GM21576 (cell line): Measurements from ENCODE around the gene ABCF1.
A peak's percentile ranks its signal among the peaks of the same experiment; 100 is the strongest.

ENCODE experiments used
- ATAC-seq: cut with Tn5 transposase; IDR thresholded peaks from one replicate; pipeline ENCODE4 v1.9.1; 2021; ENCODE audit warnings: mild to moderate bottlenecking, moderate library complexity; ENCODE audit not compliant: unreplicated experiment

ABCF1 gene

GRCh38 chr6:30618270-30618797, 47.1 kb downstream of the ABCF1 start:
- no peak for ATAC-seq

DNA sequence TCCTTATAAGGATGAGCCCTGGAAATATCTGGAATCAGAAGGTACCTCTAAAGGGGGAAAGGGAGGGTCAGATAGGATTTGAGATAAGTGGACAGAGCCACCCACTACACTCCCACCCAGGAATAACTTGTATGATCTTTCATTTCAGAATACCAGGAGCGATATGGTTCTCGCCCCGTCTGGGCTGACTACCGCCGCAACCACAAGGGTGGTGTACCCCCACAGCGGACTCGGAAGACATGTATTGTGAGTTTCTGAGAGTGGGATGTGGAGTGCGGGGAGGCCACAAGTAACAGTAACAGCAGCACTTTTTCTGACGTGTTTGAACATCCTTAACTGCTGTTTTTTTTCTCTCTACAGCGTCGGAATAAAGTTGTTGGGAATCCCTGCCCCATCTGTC, 48.3 kb downstream of the ABCF1 start:
- ATAC-seq: no peak

DNA sequence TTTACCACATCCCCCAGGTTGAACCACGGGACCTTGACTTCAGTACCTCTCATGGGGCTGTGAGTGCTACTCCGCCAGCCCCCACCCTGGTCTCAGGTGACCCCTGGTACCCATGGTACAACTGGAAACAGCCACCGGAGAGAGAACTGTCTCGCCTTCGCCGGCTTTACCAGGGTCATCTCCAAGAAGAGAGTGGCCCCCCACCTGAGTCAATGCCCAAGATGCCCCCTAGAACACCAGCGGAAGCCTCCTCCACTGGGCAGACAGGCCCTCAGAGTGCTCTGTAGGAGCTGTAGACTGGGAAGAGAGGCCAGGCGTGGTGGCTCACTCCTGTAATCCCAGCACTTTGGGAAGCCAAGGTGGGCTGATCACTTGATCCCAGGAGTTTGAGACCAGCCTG, 54.3 kb downstream of the ABCF1 start:
- no peak for ATAC-seq

DNA sequence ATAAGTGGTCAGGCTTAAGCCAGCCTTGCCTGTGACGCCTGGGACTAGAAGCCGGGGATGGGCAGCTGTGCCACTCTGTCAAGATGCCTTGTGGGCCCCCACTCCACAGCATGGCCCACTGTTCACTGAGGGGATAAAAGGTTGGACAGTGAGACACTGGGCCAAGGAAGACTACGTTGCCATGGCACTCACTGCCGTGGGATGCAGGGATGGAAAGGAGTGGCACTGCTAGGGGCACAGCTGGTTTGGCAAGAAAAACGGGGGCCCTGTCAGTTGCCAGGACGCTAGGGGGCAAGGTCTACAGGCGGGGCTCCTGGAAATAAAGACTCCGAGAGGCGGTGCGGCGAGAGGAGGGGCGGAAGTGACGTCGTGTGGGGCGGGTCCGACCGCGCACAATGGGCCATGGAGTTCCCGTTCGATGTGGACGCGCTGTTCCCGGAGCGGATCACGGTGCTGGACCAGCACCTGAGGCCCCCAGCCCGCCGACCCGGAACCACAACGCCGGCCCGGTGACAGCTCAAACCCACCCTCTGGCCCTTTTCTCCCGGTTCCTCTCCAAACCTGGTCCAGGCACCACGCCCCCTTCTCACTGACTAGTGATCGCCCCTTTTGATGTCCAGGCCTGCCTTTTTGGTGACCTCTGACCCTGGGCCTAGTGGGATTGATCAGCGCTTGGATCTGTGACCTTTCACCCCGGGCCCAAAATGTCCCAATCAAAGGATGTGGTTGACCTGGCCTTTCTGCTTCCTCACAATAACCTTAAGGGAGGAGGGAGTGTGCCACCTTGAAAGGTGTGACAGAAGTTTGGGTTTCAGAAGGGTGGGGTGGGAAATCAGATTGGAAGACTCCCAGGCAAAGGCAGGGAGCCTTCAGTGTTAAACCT, 55.5 kb downstream of the ABCF1 start, which contains the start of gene ATAT1:
Gene ATAT1, plus strand, starts transcription at position 391 of the 883 bp plus-strand sequence.
- ATAC-seq: peak; percentile 82

DNA sequence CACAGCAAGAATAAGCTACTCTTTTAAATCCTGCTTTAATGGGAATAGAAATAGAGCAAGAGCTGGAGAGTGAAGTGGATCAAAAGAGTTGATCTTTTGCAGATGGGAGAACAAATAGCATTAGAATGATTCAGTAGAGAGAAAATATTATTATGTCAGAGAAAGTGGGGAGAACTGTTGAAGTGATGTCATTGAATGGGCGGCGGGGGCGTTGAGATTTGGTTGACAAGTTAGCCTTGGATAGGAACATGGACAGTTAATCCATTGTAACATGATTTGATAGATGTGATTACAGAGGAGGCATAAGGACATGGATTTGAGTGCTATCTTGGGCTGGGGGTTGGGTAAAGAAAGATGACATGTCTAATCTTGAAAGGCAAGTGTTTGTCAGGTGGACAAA, 64.6 kb downstream of the ABCF1 start:
- no peak for ATAC-seq

DNA sequence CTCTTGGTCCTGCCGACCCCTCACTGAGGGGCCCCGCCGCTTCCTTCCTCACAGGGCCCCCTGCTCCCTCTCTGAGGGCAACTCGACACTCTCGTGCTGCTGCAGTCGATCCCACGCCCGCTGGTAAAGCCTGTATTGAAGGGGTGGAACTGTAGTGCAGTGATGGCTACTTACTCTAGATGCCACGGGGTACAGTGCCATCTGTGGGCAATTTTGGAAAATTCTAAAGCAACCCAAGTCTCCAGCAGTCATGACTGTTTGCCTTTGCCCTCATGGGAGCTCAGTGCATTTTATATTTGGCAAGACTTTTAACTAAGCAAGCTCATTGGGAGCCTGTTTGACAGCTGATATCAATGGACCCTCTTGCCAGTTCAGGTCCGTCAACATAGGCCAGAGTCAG, 69.2 kb downstream of the ABCF1 start:
- no peak for ATAC-seq

- ATAC-seq: no peak
Measured at GRCh38 chr6:30641048-30641447, 69.8 kb downstream of the ABCF1 start.
